GM12878 (cell line): Measurements from ENCODE around the gene PLCG2. TPM values are rescaled to one million over a fixed set of nuclear protein-coding genes. Genes with fewer than 3 reads are reported as not detected.

Experiments used
- ATAC-seq: fragments of 200-7000 bp; cut with Tn5 transposase; 3 replicates; pipeline ENCODE4 v1.9.1; 2020; ENCODE audit warnings: mild to moderate bottlenecking, moderate library complexity
- BruUV-seq: library from RNA; stranded (reverse); fragments of 400-500 nt; replicated peaks from 2 replicates; lab custom pipeline; 2021; lab: Mats Ljungman, UMichigan
- CTCF ChIA-PET: fragments of 300-600 bp; sonication (Branson Sonifier 250); formaldehyde crosslinking; extraction: SDS; loops from one replicate; lab custom pipeline; 2021; ENCODE audit warnings: inconsistent platforms; lab: Yijun Ruan, JAX
- POLR2A ChIA-PET: fragments of 350-600 bp; formaldehyde crosslinking; extraction: SDS; loops from one replicate; lab custom pipeline; 2021; ENCODE audit warnings: inconsistent platforms; lab: Charles Lee
- RAD21 ChIA-PET: fragments of 300-600 bp; sonication (Branson Sonifier 250); formaldehyde crosslinking; loops from one replicate; lab custom pipeline; 2023; ENCODE audit warnings: antibody characterized with exemption; ENCODE audit not compliant: unreplicated experiment; lab: Charles Lee
- SMC1A ChIA-PET: fragments of 300-600 bp; sonication (Branson Sonifier 250); formaldehyde crosslinking; loops from one replicate; lab custom pipeline; 2023; ENCODE audit not compliant: unreplicated experiment, uncharacterized antibody; lab: Charles Lee
- DNase-seq: peaks from one replicate; pipeline ENCODE4 v3.0.0-alpha.2; 2011; ENCODE audit warnings: low read depth, low spot score
- FAIRE-seq: peaks from 3 replicates; lab custom pipeline; 2011; peaks lifted over from hg19 to GRCh38; lab: Jason Lieb, UNC
- H2AFZ ChIP-seq: 2 replicates; pipeline ENCODE4 v1.6.0; 2011; ENCODE audit warnings: low read depth, low read length, control low read depth; ENCODE audit not compliant: control insufficient read depth
- H3K27ac ChIP-seq: 2 replicates; pipeline ENCODE4 v1.5.1; 2011; ENCODE audit warnings: control low read depth; ENCODE audit not compliant: control insufficient read depth, insufficient read depth
- H3K27me3 ChIP-seq, 2 experiments: replicated peaks in 1 of 2; 2 replicates each; pipeline versions ENCODE4 v1.6.0 to v1.6.1; 2011; ENCODE audit warnings: low read length in 1 of 2; ENCODE audit not compliant: control insufficient read depth in 2 of 2, insufficient read depth in 2 of 2
- H3K36me3 ChIP-seq, 2 experiments: 2 replicates each; pipeline ENCODE4 v1.5.1; 2011; ENCODE audit warnings: low read length in 1 of 2; ENCODE audit not compliant: control insufficient read depth in 2 of 2, insufficient read depth in 2 of 2
- H3K4me1 ChIP-seq: 2 replicates; pipeline ENCODE4 v1.6.1; 2011; ENCODE audit warnings: mild to moderate bottlenecking, low read length, moderate library complexity, mixed read lengths; ENCODE audit not compliant: control insufficient read depth, insufficient read depth
- H3K4me2 ChIP-seq: 2 replicates; pipeline ENCODE4 v1.6.0; 2011; ENCODE audit warnings: control low read depth; ENCODE audit not compliant: control insufficient read depth, insufficient read depth
- H3K4me3 ChIP-seq: fragments of 200-600 bp; sonication (generic); 2 replicates; pipeline ENCODE4 v1.5.1; 2016
- H3K79me2 ChIP-seq: 2 replicates; pipeline ENCODE4 v1.6.0; 2011; ENCODE audit warnings: low read length; ENCODE audit not compliant: control insufficient read depth, insufficient read depth
- H3K9ac ChIP-seq: 2 replicates; pipeline ENCODE4 v1.8.0; 2011; ENCODE audit warnings: low read length, control low read depth, mixed read lengths; ENCODE audit not compliant: control insufficient read depth, insufficient read depth
- H3K9me3 ChIP-seq: replicated peaks from 3 replicates; pipeline ENCODE4 v1.5.1; 2011; ENCODE audit warnings: mild to moderate bottlenecking, low read length; ENCODE audit not compliant: control insufficient read depth, insufficient read depth
- H4K20me1 ChIP-seq: 2 replicates; pipeline ENCODE4 v1.6.0; 2011; ENCODE audit not compliant: control insufficient read depth, insufficient read depth
- CBFB ChIP-seq: IDR thresholded peaks from 2 replicates; pipeline ENCODE4 v1.6.1; 2016; ENCODE audit warnings: antibody characterized with exemption, low read depth
- E4F1 ChIP-seq: fragments of 450-650 bp; IDR thresholded peaks from 2 replicates; pipeline ENCODE4 v1.6.1; 2018; ENCODE audit warnings: borderline replicate concordance, mild to moderate bottlenecking; ENCODE audit not compliant: partially characterized antibody
- ESRRA ChIP-seq: IDR thresholded peaks from 2 replicates; pipeline ENCODE4 v1.6.1; 2012; ENCODE audit warnings: mild to moderate bottlenecking, low read length, improper control_type of control experiment
- FOS ChIP-seq: IDR thresholded peaks from 3 replicates; pipeline ENCODE4 v1.6.1; 2011; ENCODE audit warnings: borderline replicate concordance; ENCODE audit not compliant: insufficient read length; ENCODE audit errors: extremely low read depth
- HDAC6 ChIP-seq: fragments of 200-600 bp; sonication (generic); IDR thresholded peaks from one replicate; pipeline ENCODE4 v1.8.0; 2017; ENCODE audit warnings: antibody characterized with exemption; ENCODE audit not compliant: unreplicated experiment
- IRF5 ChIP-seq: fragments of 450-650 bp; IDR thresholded peaks from 2 replicates; pipeline ENCODE4 v1.6.1; 2017; ENCODE audit warnings: borderline replicate concordance
- MEF2B ChIP-seq: fragments of 450-650 bp; IDR thresholded peaks from 2 replicates; pipeline ENCODE4 v1.6.1; 2018; ENCODE audit warnings: mild to moderate bottlenecking, moderate library complexity; ENCODE audit not compliant: partially characterized antibody, poor library complexity, severe bottlenecking
- NRF1 ChIP-seq: conservative IDR thresholded peaks from 2 replicates; pipeline ENCODE4 v1.6.1; 2011; ENCODE audit warnings: mild to moderate bottlenecking, low read depth, low read length, improper control_type of control experiment
- PKNOX1 ChIP-seq: fragments of 450-650 bp; IDR thresholded peaks from 2 replicates; pipeline ENCODE4 v1.6.1; 2016; ENCODE audit warnings: mild to moderate bottlenecking
- RB1 ChIP-seq: fragments of 450-650 bp; formaldehyde crosslinking; IDR thresholded peaks from 2 replicates; pipeline ENCODE4 v1.6.1; 2017; ENCODE audit warnings: mild to moderate bottlenecking, borderline replicate concordance
- SMARCA5 ChIP-seq: fragments of 450-650 bp; IDR thresholded peaks from 2 replicates; pipeline ENCODE4 v1.6.1; 2017; ENCODE audit warnings: mild to moderate bottlenecking
- STAT1 ChIP-seq: fragments of 450-650 bp; conservative IDR thresholded peaks from 2 replicates; pipeline ENCODE4 v1.6.1; 2014; ENCODE audit warnings: antibody characterized with exemption, mild to moderate bottlenecking
- TAF1 ChIP-seq: IDR thresholded peaks from 2 replicates; pipeline ENCODE4 v1.6.1; 2011; ENCODE audit warnings: mild to moderate bottlenecking, low read depth, low read length, borderline replicate concordance
- TCF3 ChIP-seq: IDR thresholded peaks from 2 replicates; pipeline ENCODE4 v1.6.1; 2012; ENCODE audit warnings: low read depth, mild to moderate bottlenecking, low read length, borderline replicate concordance; ENCODE audit not compliant: insufficient read depth
- WGBS: methylation state at CpG from one replicate; pipeline ENCODE4 v1.1.6; 2016; ENCODE audit warnings: low lambda C conversion rate; ENCODE audit not compliant: insufficient replicate concordance, insufficient coverage; ENCODE audit errors: missing lambda C conversion rate; 5-methylcytosine and 5-hydroxymethylcytosine counted together
- in situ Hi-C: fragments of 300-500 bp; cut with MboI; formaldehyde crosslinking; loops from 9 replicates; pipeline ENCODE4 v1.14.3; 2018; ENCODE audit warnings: mixed read lengths
- intact Hi-C: fragments of 100-400 bp; cut with micrococcal nuclease; formaldehyde crosslinking; loops from one replicate; pipeline ENCODE4 v1.14.2; 2022; ENCODE audit not compliant: unreplicated experiment
- polyA plus RNA-seq, 11 experiments: library from polyadenylated mRNA; depleted of rRNA in 4 of 11; unstranded in 6 of 11; stranded (reverse) in 5 of 11; fragments of >200 nt; fragmentation: Nextera tagmentation in 4 of 11; fragmentation: Illumina TruSeq in 1 of 11; extraction: Ambion mirVana in 4 of 11; extraction: Trizol in 1 of 11; gene quantifications; 1 replicate in 1 of 11; 2 replicates in 10 of 11; pipeline versions ENCODE4 v1.2.1 to v1.2.3, GENCODE V29; 2011 to 2016; ENCODE audit warnings: inconsistent platforms in 2 of 11, missing spikeins in 2 of 11, low read depth in 1 of 11
- total RNA-seq, 4 experiments: library from RNA; depleted of rRNA in 3 of 4; stranded (reverse); fragments of >200 nt in 3 of 4; fragmentation: Illumina TruSeq in 1 of 4; extraction: Trizol in 1 of 4; gene quantifications; 2 replicates each; pipeline versions ENCODE4 v1.2.1 to v1.2.3, GENCODE V29; 2013 to 2021

Gene PLCG2
- total and polyA plus RNA-seq, 10 of the 15 experiments (the other 5 are each of a cell fraction or from before 2014, with no cell fraction given) = 47.6 to 256 (median 149) TPM

- no peaks in the 10 kb centered on the region for H4K20me1 ChIP-seq
- peaks cover 12% of the 10 kb centered on the region for H3K79me2 ChIP-seq
- ChIA-PET RAD21 (interaction anchor here (1.3 to 5.2 kb wide), 4 partner anchors 71 to 136 kb away, joined by 3 to 46 read pairs (median 32); partner anchors contain the start of gene PLCG2), POLR2A (interaction anchor here (0.6 kb wide), 1 partner anchor 11 kb away, joined by 4 read pairs; no protein-coding TSS in a partner anchor), CTCF (interaction anchor here (0.7 to 5.1 kb wide), 11 partner anchors 9 to 145 kb away, joined by 3 to 73 read pairs (median 4); partner anchors contain the start of gene PLCG2), SMC1A (interaction anchor here (0.7 to 5.0 kb wide), 4 partner anchors 14 to 81 kb away, joined by 3 to 44 read pairs (median 5); no protein-coding TSS in a partner anchor)
- ATAC-seq (no peak), FAIRE-seq (no peak), DNase-seq (no peak)
- peaks cover 5% of the 10 kb centered on the region for H3K4me1 ChIP-seq
- no peak overlapping the region for H3K4me3 ChIP-seq
- BruUV-seq = no TSS peak
- no peak overlapping the region for H2AFZ ChIP-seq
- no peaks in the 10 kb centered on the region for H3K27me3 ChIP-seq
- no peak overlapping the region for H3K27ac ChIP-seq
- TF ChIP-seq SMARCA5 (no peak), STAT1 (no peak), PKNOX1 (no peak), MEF2B (no peak), E4F1 (no peak), HDAC6 (no peak), ESRRA (no peak), FOS (no peak), RB1 (no peak), CBFB (no peak), NRF1 (no peak), TCF3 (no peak), TAF1 (no peak), IRF5 (no peak)
- 98% methylated on average over 10 of the region's 10 CpGs for WGBS
- H3K36me3 ChIP-seq = peaks cover 28 to 57% of the 10 kb centered on the region in 2 experiments
- H3K4me2 ChIP-seq = no peak overlapping the region
- no peaks in the 10 kb centered on the region for H3K9me3 ChIP-seq
- H3K9ac ChIP-seq = no peak overlapping the region
- in situ Hi-C loops = no loop called here
- intact Hi-C loops = loop anchor here (10.0 kb wide), 1 partner anchor 512 kb away; no protein-coding TSS in a partner anchor
These were observed 97.3 kb downstream of the PLCG2 start for GRCh38 chr16:81876273-81876900.
